GM18519 (cell line): ENCODE data around the gene PPP1R3G.
"Not testable (repeated sequence)": the region's sequence is repeated elsewhere in the genome, so short reads cannot be mapped to it uniquely, and the experiment has no call there.

Source experiments
- ATAC-seq: cut with Tn5 transposase; IDR thresholded peaks from one replicate; pipeline ENCODE4 v1.9.1; 2021; ENCODE audit warnings: mild to moderate bottlenecking, moderate library complexity; ENCODE audit not compliant: unreplicated experiment, low FRiP score

The PPP1R3G gene

GRCh38 chr6:5084781-5085647 lies at the start of gene PPP1R3G:
Gene PPP1R3G (plus strand): TSS chr6:5085341. CDS start chr6:5085486, 145 bp downstream.
- ATAC-seq = no peak

- ATAC-seq = no peak
These were observed 48.9 kb upstream of the PPP1R3G start for GRCh38 chr6:5036269-5036668.

DNA sequence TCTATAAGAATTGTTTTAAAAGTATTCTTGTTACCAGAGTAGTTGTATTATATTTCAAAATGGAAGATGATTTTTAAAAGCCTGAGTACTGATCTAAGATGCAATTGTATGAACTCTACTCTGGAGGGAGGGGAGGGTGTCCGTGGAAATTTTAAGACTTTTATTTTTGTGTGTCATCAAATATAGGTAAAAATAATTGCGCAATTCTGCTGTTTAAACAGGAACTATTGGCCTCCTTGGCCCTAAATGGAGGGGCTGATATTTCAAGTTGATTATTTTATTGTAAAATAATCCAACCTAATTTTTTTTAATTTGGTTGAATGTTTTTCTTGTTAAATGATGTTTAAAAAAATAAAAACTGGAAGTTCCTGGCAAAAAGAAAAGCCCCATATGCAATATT lies 43.2 kb upstream of the PPP1R3G start:
- ATAC-seq = no peak

DNA sequence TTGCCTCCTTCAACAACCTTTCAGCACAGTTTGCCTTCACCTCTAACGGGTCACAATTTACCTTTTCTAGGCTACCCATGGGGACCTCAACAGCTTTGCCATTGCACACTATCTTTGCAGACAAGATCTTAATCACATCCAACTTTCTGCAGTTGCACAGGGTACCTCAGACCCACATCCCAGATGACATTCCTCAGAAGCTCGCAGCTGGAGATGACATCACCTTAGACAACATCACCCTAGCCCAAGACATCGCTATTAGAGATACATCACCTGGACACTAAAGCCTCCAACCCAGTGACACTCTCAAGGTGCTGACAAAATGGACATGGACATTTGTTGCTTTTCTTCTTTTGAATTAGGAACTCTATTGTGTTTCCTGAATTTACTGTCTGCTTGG lies 42.7 kb upstream of the PPP1R3G start:
- no peak for ATAC-seq

GRCh38 chr6:5044866-5045265 lies 40.3 kb upstream of the PPP1R3G start:
- ATAC-seq = no peak

DNA sequence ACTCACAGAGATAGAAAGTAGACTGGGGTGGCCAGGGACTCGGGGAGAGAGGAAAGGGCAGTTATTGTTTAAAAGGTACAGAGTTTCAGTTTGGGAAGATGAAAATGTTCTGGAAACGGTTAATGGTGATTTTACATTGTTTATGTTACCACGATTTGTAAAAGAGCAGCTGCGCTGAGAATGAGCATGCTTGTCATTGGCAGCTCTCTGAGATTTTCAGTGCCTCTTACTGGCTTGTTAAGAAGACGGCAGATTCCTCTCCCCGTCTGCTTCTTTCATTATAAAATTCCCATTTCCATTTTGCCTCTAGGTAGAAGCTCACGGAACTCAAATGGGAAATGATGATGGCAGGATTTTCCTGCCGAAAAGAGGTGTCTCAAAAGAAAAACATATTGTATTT lies 39.7 kb upstream of the PPP1R3G start:
- ATAC-seq = no peak

DNA sequence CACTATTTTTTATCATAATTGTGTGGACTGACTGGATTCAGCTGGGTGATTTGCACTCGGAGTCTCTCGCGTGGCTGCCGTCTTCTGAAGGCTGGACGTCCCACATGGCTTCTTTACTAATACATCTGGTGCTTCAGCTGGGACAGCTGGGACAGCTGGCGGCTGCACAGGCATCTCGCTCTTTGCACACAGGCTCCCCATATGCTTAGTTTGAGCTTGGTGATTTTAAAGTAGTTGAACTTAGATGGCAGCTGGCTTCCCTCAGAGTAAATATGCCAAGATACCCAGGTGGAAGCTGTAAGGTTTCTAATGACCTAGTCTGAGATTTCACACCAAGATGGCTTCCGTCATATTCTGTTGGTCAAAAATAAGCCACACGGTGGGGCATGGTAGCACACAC lies 38.7 kb upstream of the PPP1R3G start:
- ATAC-seq = no peak

DNA sequence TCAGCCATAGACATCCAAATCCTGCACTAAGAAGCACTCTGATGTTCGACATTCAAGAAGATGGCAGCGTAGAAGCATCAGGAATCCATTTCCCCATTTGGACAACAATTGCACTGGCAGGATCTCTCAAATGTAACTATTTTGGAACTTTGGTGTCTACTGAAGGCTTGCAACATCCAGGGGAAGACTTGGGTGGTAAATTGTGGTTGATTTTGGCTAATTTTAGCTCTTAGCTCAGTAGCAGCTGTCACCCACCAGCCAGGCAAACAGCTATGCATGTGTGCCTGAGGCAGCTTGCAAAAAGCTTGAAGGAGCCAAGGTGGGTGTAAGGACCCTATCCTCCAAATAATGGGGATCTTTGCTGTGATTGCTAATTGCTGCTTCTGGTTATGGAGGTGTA lies 35.1 kb upstream of the PPP1R3G start:
- no peak for ATAC-seq

DNA sequence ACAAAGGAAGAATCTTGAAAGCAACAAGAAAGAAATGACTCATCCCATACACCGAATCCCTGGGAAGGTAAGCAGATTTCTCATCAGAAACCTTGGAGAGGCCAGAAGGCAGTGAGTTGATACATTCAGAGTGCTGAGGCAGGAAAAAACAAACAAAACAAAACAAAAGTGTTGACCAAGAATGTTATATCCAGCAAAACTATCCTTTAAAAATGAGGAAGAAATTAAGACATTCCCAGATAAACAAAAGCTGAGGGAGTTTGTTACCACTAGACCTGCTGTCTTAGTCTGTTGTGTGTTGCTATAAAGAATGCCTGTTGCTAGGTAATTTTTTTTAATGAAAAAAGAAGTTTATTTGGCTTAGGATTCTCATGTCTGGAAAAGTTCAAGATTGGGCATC lies 33.7 kb upstream of the PPP1R3G start:
- no peak for ATAC-seq

- ATAC-seq = no peak
These were observed 32.1 kb upstream of the PPP1R3G start for GRCh38 chr6:5053038-5053437.

GRCh38 chr6:5053864-5054244 lies 31.3 kb upstream of the PPP1R3G start:
- no peak for ATAC-seq

DNA sequence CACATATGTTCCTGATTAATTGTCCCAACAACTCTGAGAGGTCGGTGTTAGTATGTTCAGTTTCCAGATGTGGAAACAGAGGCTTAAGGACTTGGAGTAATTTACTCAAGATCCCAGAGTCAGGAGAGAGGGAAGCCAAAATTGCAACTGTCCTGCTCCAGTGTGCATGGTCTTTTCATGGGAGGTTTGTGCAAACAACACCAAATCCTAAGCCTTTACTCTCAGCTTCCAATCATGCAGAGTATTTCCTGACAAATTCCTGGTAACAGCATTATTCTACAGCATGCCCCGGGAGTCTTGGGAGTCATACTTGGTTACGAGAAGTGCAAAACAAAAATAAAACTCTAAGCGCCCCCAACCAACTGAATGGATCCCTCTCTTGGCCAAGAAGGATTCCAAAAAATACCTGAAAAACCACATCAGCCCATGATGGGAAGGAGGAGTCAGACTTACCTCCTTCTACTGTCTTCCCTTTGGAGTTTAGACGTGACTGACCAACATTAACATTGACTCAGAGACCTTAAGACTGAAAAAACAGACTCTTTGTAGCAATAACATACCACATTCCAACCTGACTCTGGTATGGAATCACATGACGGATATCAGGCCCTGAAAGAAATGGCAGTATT lies 30.8 kb upstream of the PPP1R3G start:
- ATAC-seq = no peak

DNA sequence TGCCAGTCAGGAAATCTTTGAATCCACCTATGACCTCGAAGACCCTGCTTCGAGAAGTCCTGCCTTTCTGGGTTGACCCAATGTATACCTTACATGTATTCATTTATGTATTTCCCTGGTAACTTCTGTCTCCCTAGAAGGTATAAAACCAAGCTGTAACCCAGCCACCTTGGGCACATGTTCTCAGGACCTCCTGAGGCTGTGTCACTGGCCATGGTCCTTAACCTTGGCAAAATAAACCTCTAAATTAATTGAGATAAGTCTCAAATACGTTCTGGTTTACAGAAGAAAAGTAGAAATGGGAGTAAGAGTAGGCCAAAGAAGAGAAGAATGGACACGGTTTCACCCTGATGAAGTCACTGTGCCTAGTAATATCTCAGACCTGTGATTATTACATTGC lies 30.0 kb upstream of the PPP1R3G start:
- ATAC-seq = no peak

GRCh38 chr6:5058254-5058653 lies 26.9 kb upstream of the PPP1R3G start:
- ATAC-seq = no peak

- ATAC-seq = no peak
These were observed 25.9 kb upstream of the PPP1R3G start for GRCh38 chr6:5059036-5059896.

- ATAC-seq = not testable (repeated sequence)
These were observed 24.7 kb upstream of the PPP1R3G start for GRCh38 chr6:5060439-5060838.

- ATAC-seq = no peak
These were observed 24.0 kb upstream of the PPP1R3G start for GRCh38 chr6:5061152-5061551.

DNA sequence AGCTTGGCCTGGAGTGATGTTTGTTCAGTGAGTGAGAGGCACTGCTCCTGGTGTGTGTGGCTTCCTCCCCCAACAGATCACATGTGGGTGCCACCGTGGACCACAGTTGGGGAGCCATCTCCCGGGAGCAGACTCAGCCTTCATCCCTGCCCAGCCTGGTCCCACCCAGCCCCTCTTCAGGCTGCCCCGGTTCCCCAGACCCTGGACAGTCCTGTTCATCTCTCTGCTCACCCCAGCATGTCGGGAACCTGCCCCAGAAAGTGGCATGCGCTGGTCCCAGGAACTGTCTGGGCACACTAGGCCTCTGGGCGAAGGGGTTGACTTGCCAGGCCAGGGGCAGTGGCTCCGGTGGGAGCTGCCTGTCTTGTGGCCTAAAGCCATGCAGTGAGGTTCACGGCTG lies 21.5 kb upstream of the PPP1R3G start:
- no peak for ATAC-seq

- no peak for ATAC-seq
These were observed 18.6 kb upstream of the PPP1R3G start for GRCh38 chr6:5066456-5067093.

GRCh38 chr6:5067305-5067704 lies 17.8 kb upstream of the PPP1R3G start:
- no peak for ATAC-seq
